ENCODE results near the gene LDLRAD4. TPM values are rescaled to one million over a fixed set of nuclear protein-coding genes. Genes with fewer than 3 reads are reported as not detected.

The LDLRAD4 gene
- total RNA-seq, result 10 to 100 TPM; 34.3 to 35.7 TPM

- CTCF ChIA-PET, result interaction anchor here (0.9 to 3.2 kb wide), 8 partner anchors 48 to 345 kb away, joined by 3 to 14 read pairs (median 3); no protein-coding TSS in a partner anchor
- H3K27me3 Mint-ChIP-seq (ENCODE audit: low read depth), result peaks cover 27% of the 10 kb centered on the region
- no peaks in the 10 kb centered on the region for H3K9me3 Mint-ChIP-seq (ENCODE audit: insufficient read depth)
- H3K4me3 Mint-ChIP-seq, result peak within 1 kb of the TSS; percentile 80
- peak within 1 kb of the TSS; percentile 70 for H3K27ac Mint-ChIP-seq
- DNase-seq, result peak; percentile 48
- ATAC-seq, result peak; percentile 29
- POLR2A ChIA-PET, result interaction anchor here (0.6 to 1.3 kb wide), 5 partner anchors 15 to 507 kb away, joined by 3 to 4 read pairs (median 3); partner anchors contain the start of gene FAM210A
- H3K4me1 Mint-ChIP-seq (ENCODE audit: low read depth), result peaks cover 54% of the 10 kb centered on the region
- no peaks in the 10 kb centered on the region for H3K36me3 Mint-ChIP-seq (ENCODE audit: low read depth)
Observed at GRCh38 chr18:13218368-13218991, at the start of gene LDLRAD4. TSS of gene LDLRAD4 (plus strand) at chr18:13218760.

- no peaks in the 10 kb centered on the region for H3K36me3 Mint-ChIP-seq (ENCODE audit: low read depth)
- DNase-seq (no peak), ATAC-seq (no peak)
- H3K27ac Mint-ChIP-seq, result no peak overlapping the region
- peaks cover 3% of the 10 kb centered on the region for H3K4me1 Mint-ChIP-seq (ENCODE audit: low read depth)
- no peak overlapping the region for H3K4me3 Mint-ChIP-seq
- POLR2A ChIA-PET, result no interaction called here
- CTCF ChIA-PET, result interaction anchor here (1.1 kb wide), 1 partner anchor 15 kb away, joined by 7 read pairs; no protein-coding TSS in a partner anchor
- peaks cover 25% of the 10 kb centered on the region for H3K27me3 Mint-ChIP-seq (ENCODE audit: low read depth)
- H3K9me3 Mint-ChIP-seq (ENCODE audit: insufficient read depth), result no peaks in the 10 kb centered on the region
Observed at GRCh38 chr18:13173578-13174145, 44.9 kb upstream of the LDLRAD4 start.

- no peak overlapping the region for H3K4me3 Mint-ChIP-seq
Observed at GRCh38 chr18:13175266-13175665, 43.3 kb upstream of the LDLRAD4 start.

GRCh38 chr18:13175754-13176210, 42.8 kb upstream of the LDLRAD4 start:
- ATAC-seq (no peak), DNase-seq (no peak)
- H3K4me3 Mint-ChIP-seq, result no peak overlapping the region
- CTCF ChIA-PET, result interaction anchor here (1.4 kb wide), 1 partner anchor 16 kb away, joined by 4 read pairs; no protein-coding TSS in a partner anchor
- peaks cover 20% of the 10 kb centered on the region for H3K4me1 Mint-ChIP-seq (ENCODE audit: low read depth)
- no peak overlapping the region for H3K27ac Mint-ChIP-seq
- no peaks in the 10 kb centered on the region for H3K9me3 Mint-ChIP-seq (ENCODE audit: insufficient read depth)
- no peaks in the 10 kb centered on the region for H3K36me3 Mint-ChIP-seq (ENCODE audit: low read depth)
- POLR2A ChIA-PET, result no interaction called here
- peaks cover 10% of the 10 kb centered on the region for H3K27me3 Mint-ChIP-seq (ENCODE audit: low read depth)

More at GRCh38 chr18:13175266-13175665, 43.3 kb upstream of the LDLRAD4 start:
- POLR2A ChIA-PET, result no interaction called here
- CTCF ChIA-PET, result interaction anchor here (1.4 kb wide), 1 partner anchor 16 kb away, joined by 4 read pairs; no protein-coding TSS in a partner anchor
- Mint-ChIP-seq H3K4me1 (ENCODE audit: low read depth) (peaks cover 16% of the 10 kb centered on the region), H3K36me3 (ENCODE audit: low read depth) (no peaks in the 10 kb centered on the region), H3K9me3 (ENCODE audit: insufficient read depth) (no peaks in the 10 kb centered on the region), H3K27me3 (ENCODE audit: low read depth) (peaks cover 11% of the 10 kb centered on the region), H3K27ac (no peak overlapping the region)
- DNase-seq, result no peak
- ATAC-seq, result no peak

GRCh38 chr18:13176847-13177246, 41.7 kb upstream of the LDLRAD4 start:
- no peak for DNase-seq
- Mint-ChIP-seq H3K36me3 (ENCODE audit: low read depth) (no peaks in the 10 kb centered on the region), H3K27me3 (ENCODE audit: low read depth) (peaks cover 10% of the 10 kb centered on the region), H3K9me3 (ENCODE audit: insufficient read depth) (no peaks in the 10 kb centered on the region), H3K4me1 (ENCODE audit: low read depth) (peaks cover 20% of the 10 kb centered on the region), H3K27ac (no peak overlapping the region), H3K4me3 (no peak overlapping the region)
- no peak for ATAC-seq
- ChIA-PET CTCF (no interaction called here), POLR2A (no interaction called here)

- peaks cover 10% of the 10 kb centered on the region for H3K27me3 Mint-ChIP-seq (ENCODE audit: low read depth)
- peaks cover 20% of the 10 kb centered on the region for H3K4me1 Mint-ChIP-seq (ENCODE audit: low read depth)
- CTCF ChIA-PET, result interaction anchor here (1.2 to 2.8 kb wide), 3 partner anchors 10 to 65 kb away, joined by 4 to 12 read pairs (median 6); no protein-coding TSS in a partner anchor
- no peak for DNase-seq
- no peaks in the 10 kb centered on the region for H3K36me3 Mint-ChIP-seq (ENCODE audit: low read depth)
- POLR2A ChIA-PET, result no interaction called here
- no peaks in the 10 kb centered on the region for H3K9me3 Mint-ChIP-seq (ENCODE audit: insufficient read depth)
- no peak overlapping the region for H3K4me3 Mint-ChIP-seq
- no peak overlapping the region for H3K27ac Mint-ChIP-seq
- no peak for ATAC-seq
Observed at GRCh38 chr18:13178197-13178596, 40.4 kb upstream of the LDLRAD4 start.

- ChIA-PET CTCF (interaction anchor here (1.4 to 2.8 kb wide), 2 partner anchors 9 to 18 kb away, joined by 6 to 12 read pairs; no protein-coding TSS in a partner anchor), POLR2A (no interaction called here)
- H3K4me1 Mint-ChIP-seq (ENCODE audit: low read depth), result peaks cover 20% of the 10 kb centered on the region
- H3K27ac Mint-ChIP-seq, result no peak overlapping the region
- no peaks in the 10 kb centered on the region for H3K36me3 Mint-ChIP-seq (ENCODE audit: low read depth)
- DNase-seq (no peak), ATAC-seq (peak; percentile 42)
- peaks cover 11% of the 10 kb centered on the region for H3K27me3 Mint-ChIP-seq (ENCODE audit: low read depth)
- H3K4me3 Mint-ChIP-seq, result no peak overlapping the region
- H3K9me3 Mint-ChIP-seq (ENCODE audit: insufficient read depth), result no peaks in the 10 kb centered on the region
Observed at GRCh38 chr18:13178976-13179375, 39.6 kb upstream of the LDLRAD4 start.

GRCh38 chr18:13179566-13180113, 38.9 kb upstream of the LDLRAD4 start:
- H3K27ac Mint-ChIP-seq, result no peak overlapping the region

GRCh38 chr18:13180614-13181375, 37.8 kb upstream of the LDLRAD4 start:
- CTCF ChIA-PET, result interaction anchor here (1.3 to 2.8 kb wide), 2 partner anchors 15 to 20 kb away, joined by 4 to 12 read pairs; no protein-coding TSS in a partner anchor

More at GRCh38 chr18:13179566-13180113, 38.9 kb upstream of the LDLRAD4 start:
- no peak for ATAC-seq
- POLR2A ChIA-PET, result interaction anchor here (0.6 to 1.0 kb wide), 2 partner anchors 51 to 86 kb away, joined by 3 to 4 read pairs; no protein-coding TSS in a partner anchor
- Mint-ChIP-seq H3K4me1 (ENCODE audit: low read depth) (peaks cover 20% of the 10 kb centered on the region), H3K4me3 (no peak overlapping the region), H3K9me3 (ENCODE audit: insufficient read depth) (no peaks in the 10 kb centered on the region), H3K27me3 (ENCODE audit: low read depth) (peaks cover 14% of the 10 kb centered on the region), H3K36me3 (ENCODE audit: low read depth) (no peaks in the 10 kb centered on the region)
- CTCF ChIA-PET, result interaction anchor here (1.3 to 2.8 kb wide), 3 partner anchors 8 to 19 kb away, joined by 4 to 12 read pairs (median 6); no protein-coding TSS in a partner anchor
- DNase-seq, result no peak

GRCh38 chr18:13181765-13182164, 36.8 kb upstream of the LDLRAD4 start:
- no peak for ATAC-seq

More at GRCh38 chr18:13180614-13181375, 37.8 kb upstream of the LDLRAD4 start:
- no peak overlapping the region for H3K27ac Mint-ChIP-seq
- H3K4me1 Mint-ChIP-seq (ENCODE audit: low read depth), result peaks cover 20% of the 10 kb centered on the region
- no peak overlapping the region for H3K4me3 Mint-ChIP-seq
- H3K27me3 Mint-ChIP-seq (ENCODE audit: low read depth), result peaks cover 14% of the 10 kb centered on the region
- DNase-seq, result no peak
- POLR2A ChIA-PET, result no interaction called here
- ATAC-seq, result no peak
- no peaks in the 10 kb centered on the region for H3K36me3 Mint-ChIP-seq (ENCODE audit: low read depth)
- H3K9me3 Mint-ChIP-seq (ENCODE audit: insufficient read depth), result no peaks in the 10 kb centered on the region

GRCh38 chr18:13183359-13183758, 35.2 kb upstream of the LDLRAD4 start:
- H3K9me3 Mint-ChIP-seq (ENCODE audit: insufficient read depth), result no peaks in the 10 kb centered on the region

More at GRCh38 chr18:13181765-13182164, 36.8 kb upstream of the LDLRAD4 start:
- Mint-ChIP-seq H3K27ac (no peak overlapping the region), H3K36me3 (ENCODE audit: low read depth) (no peaks in the 10 kb centered on the region), H3K4me1 (ENCODE audit: low read depth) (peaks cover 20% of the 10 kb centered on the region), H3K9me3 (ENCODE audit: insufficient read depth) (no peaks in the 10 kb centered on the region), H3K27me3 (ENCODE audit: low read depth) (peaks cover 14% of the 10 kb centered on the region), H3K4me3 (no peak overlapping the region)
- CTCF ChIA-PET, result interaction anchor here (1.1 kb wide), 1 partner anchor 22 kb away, joined by 3 read pairs; no protein-coding TSS in a partner anchor
- POLR2A ChIA-PET, result no interaction called here
- DNase-seq, result no peak

More at GRCh38 chr18:13183359-13183758, 35.2 kb upstream of the LDLRAD4 start:
- CTCF ChIA-PET, result no interaction called here
- Mint-ChIP-seq H3K4me1 (ENCODE audit: low read depth) (peaks cover 17% of the 10 kb centered on the region), H3K27me3 (ENCODE audit: low read depth) (peaks cover 18% of the 10 kb centered on the region), H3K27ac (no peak overlapping the region), H3K4me3 (no peak overlapping the region), H3K36me3 (ENCODE audit: low read depth) (no peaks in the 10 kb centered on the region)
- DNase-seq, result no peak
- POLR2A ChIA-PET, result no interaction called here
- no peak for ATAC-seq

Measured in activated CD8-positive, alpha-beta T cell treated with anti-CD3 and anti-CD28 coated beads, Interleukin-2, amount 10 ng/mL, durations not matched to agents 7 days and 5 days (primary cell).